Measurements from ENCODE around the gene DLGAP5. TPM values are rescaled to one million over a fixed set of nuclear protein-coding genes. Genes with fewer than 3 reads are reported as not detected.

Gene DLGAP5
- total and polyA plus RNA-seq, 2 of the 13 experiments (the other 11 are each of a cell fraction or from before 2014, with no cell fraction given): 7.7 to 55.8 TPM

DNA sequence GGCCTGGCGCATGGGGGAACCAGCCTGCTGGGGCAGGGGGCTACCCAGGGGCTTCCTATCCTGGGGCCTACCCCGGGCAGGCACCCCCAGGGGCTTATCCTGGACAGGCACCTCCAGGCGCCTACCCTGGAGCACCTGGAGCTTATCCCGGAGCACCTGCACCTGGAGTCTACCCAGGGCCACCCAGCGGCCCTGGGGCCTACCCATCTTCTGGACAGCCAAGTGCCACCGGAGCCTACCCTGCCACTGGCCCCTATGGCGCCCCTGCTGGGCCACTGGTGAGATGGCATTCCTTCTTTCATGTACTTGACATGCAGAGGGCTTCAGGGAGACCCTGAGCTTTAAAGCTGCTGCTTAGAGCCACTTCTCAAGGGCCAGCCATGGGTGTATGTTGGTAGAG, 53.3 kb downstream of the DLGAP5 start:
- TF ChIP-seq STAG1 (CRISPR knock-in tag; IDR thresholded peaks at IDR 0.05) (peak; percentile 15; the same call in 1 of the 2 replicates), RAD21 (CRISPR knock-in tag; IDR thresholded peaks at IDR 0.05) (0 out of 2 replicates have a peak, but pooled peaks have one; percentile 21), ZNF350 (CRISPR knock-in tag; IDR thresholded peaks at IDR 0.05; ENCODE audit: borderline replicate concordance, low read depth) (no peak)
- TF ChIP-seq, protein P1, sequence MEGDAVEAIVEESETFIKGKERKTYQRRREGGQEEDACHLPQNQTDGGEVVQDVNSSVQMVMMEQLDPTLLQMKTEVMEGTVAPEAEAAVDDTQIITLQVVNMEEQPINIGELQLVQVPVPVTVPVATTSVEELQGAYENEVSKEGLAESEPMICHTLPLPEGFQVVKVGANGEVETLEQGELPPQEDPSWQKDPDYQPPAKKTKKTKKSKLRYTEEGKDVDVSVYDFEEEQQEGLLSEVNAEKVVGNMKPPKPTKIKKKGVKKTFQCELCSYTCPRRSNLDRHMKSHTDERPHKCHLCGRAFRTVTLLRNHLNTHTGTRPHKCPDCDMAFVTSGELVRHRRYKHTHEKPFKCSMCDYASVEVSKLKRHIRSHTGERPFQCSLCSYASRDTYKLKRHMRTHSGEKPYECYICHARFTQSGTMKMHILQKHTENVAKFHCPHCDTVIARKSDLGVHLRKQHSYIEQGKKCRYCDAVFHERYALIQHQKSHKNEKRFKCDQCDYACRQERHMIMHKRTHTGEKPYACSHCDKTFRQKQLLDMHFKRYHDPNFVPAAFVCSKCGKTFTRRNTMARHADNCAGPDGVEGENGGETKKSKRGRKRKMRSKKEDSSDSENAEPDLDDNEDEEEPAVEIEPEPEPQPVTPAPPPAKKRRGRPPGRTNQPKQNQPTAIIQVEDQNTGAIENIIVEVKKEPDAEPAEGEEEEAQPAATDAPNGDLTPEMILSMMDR (CRISPR knock-in tag; IDR thresholded peaks at IDR 0.05): 0 out of 2 replicates have a peak, but pooled peaks have one; percentile 29
- DNase-seq (ENCODE audit: low spot score) (no peak), ATAC-seq (peak; percentile 78), FAIRE-seq (no peak)
- in situ Hi-C loops (cut with HindIII; ENCODE audit: extremely low pct_ligation_motif_present, low pct_unique_long_range_greater_than_20kb): no loop called here
- no peaks in the 10 kb centered on the region for H4K20me1 ChIP-seq (ENCODE audit: insufficient read depth, low read length)
- H3K9ac ChIP-seq (ENCODE audit: insufficient read depth, low read depth, low read length): no peak overlapping the region
- H3K79me2 ChIP-seq (ENCODE audit: insufficient read depth, low read length): peaks cover 3% of the 10 kb centered on the region
- BruUV-seq (replicated peaks): no TSS peak
- intact Hi-C loops (cut with micrococcal nuclease; ENCODE audit: unreplicated experiment): no loop called here
- no peaks in the 10 kb centered on the region for H3K27me3 ChIP-seq (ENCODE audit: control insufficient read depth in 1 of 2, insufficient read depth in 2 of 2, low read length in 2 of 2)
- H3K9me3 ChIP-seq (ENCODE audit: low read length): no peaks in the 10 kb centered on the region
- POLR2A ChIA-PET: interaction anchor here (1.5 kb wide), 1 partner anchor 35 kb away, joined by 4 read pairs; no protein-coding TSS in a partner anchor
- CTCF ChIA-PET (ENCODE audit: low intra/inter-chr PET ratio, low total read pairs): no interaction called here
- H3K4me2 ChIP-seq (ENCODE audit: low read depth, low read length): no peak overlapping the region
- H3K4me3 ChIP-seq (replicated peaks in 1 of 3; ENCODE audit: insufficient read depth in 1 of 3, low read depth in 2 of 3, low read length in 3 of 3): no peak overlapping the region
- H3K4me1 ChIP-seq (ENCODE audit: insufficient read depth, low read length): no peaks in the 10 kb centered on the region
- peaks cover 10 to 26% of the 10 kb centered on the region in 2 experiments; a peak in 4 of 5 replicates for H3K36me3 ChIP-seq (replicated peaks in 1 of 2; ENCODE audit: control insufficient read depth in 1 of 2, insufficient read depth in 2 of 2, low read length in 2 of 2)
- WGBS (ENCODE audit: low lambda C conversion rate): 79% methylated on average over 5 of the region's 7 CpGs
- H3K27ac ChIP-seq (ENCODE audit: extremely low read length, insufficient read depth, low read length): no peak overlapping the region
- H2AFZ ChIP-seq (ENCODE audit: low read length): no peak overlapping the region

DNA sequence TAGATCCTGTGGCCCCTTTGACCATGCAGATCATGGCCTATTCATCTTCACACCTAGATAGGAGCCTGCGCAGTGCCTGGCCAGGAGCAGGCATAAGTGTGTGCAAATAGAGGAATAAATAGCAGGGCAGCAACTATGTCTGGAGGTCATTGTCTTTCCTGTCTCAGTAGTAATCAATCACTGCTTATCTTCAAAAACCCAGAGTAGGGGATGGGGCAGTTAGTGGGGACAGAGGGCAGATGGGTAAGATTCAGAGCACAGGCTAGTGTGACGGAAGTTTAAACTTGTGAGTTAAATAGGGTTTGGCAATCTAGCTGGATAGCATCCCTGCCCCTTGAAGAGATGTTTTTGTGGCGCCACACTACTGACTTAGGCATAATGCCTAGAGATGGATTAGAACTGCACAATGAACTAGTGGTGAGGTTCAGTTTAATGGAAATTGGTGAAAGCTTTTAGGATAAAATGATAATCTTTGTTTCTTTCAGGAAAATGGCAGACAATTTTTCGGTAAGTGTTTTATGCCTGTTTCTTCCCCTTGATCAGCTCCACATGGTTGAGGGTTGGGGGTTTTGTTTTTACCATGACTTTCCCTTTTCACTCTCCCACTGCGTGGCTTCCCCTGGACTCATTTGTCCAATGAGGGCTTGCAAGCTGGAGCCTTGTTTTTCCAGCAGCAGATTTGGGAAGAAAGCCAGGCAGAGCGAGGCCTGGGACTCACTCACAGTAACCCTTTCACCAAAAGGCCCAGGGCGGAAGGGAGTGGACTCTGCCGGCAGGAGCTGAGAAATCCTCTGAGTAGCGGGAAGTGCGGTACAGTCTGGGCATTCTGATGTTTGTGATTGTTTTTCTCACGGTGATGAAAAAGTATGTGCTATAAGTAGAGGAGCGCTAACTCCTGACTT, 54.2 kb downstream of the DLGAP5 start:
- POLR2A ChIA-PET: interaction anchor here (1.5 kb wide), 1 partner anchor 34 kb away, joined by 4 read pairs; no protein-coding TSS in a partner anchor
- Histone ChIP-seq H3K9ac (ENCODE audit: insufficient read depth, low read depth, low read length) (no peak overlapping the region), H3K36me3 (replicated peaks in 1 of 2; ENCODE audit: control insufficient read depth in 1 of 2, insufficient read depth in 2 of 2, low read length in 2 of 2) (peaks cover 10 to 24% of the 10 kb centered on the region in 2 experiments; a peak in 4 of 5 replicates), H3K27me3 (ENCODE audit: control insufficient read depth in 1 of 2, insufficient read depth in 2 of 2, low read length in 2 of 2) (no peaks in the 10 kb centered on the region), H3K4me3 (replicated peaks in 1 of 3; ENCODE audit: insufficient read depth in 1 of 3, low read depth in 2 of 3, low read length in 3 of 3) (no peak overlapping the region), H2AFZ (ENCODE audit: low read length) (no peak overlapping the region), H3K4me2 (ENCODE audit: low read depth, low read length) (no peak overlapping the region), H3K79me2 (ENCODE audit: insufficient read depth, low read length) (peaks cover 3% of the 10 kb centered on the region), H3K9me3 (ENCODE audit: low read length) (no peaks in the 10 kb centered on the region), H3K27ac (ENCODE audit: extremely low read length, insufficient read depth, low read length) (no peak overlapping the region), H3K4me1 (ENCODE audit: insufficient read depth, low read length) (no peaks in the 10 kb centered on the region), H4K20me1 (ENCODE audit: insufficient read depth, low read length) (no peaks in the 10 kb centered on the region)
- ATAC-seq (no peak), FAIRE-seq (no peak), DNase-seq (ENCODE audit: low spot score) (no peak)
- 96% methylated on average over 12 of the region's 12 CpGs for WGBS (ENCODE audit: low lambda C conversion rate)
- BruUV-seq (replicated peaks): no TSS peak
- in situ Hi-C loops (cut with HindIII; ENCODE audit: extremely low pct_ligation_motif_present, low pct_unique_long_range_greater_than_20kb): no loop called here
- intact Hi-C loops (cut with micrococcal nuclease; ENCODE audit: unreplicated experiment): no loop called here
- CTCF ChIA-PET (ENCODE audit: low intra/inter-chr PET ratio, low total read pairs): no interaction called here
- TF ChIP-seq, protein P2, sequence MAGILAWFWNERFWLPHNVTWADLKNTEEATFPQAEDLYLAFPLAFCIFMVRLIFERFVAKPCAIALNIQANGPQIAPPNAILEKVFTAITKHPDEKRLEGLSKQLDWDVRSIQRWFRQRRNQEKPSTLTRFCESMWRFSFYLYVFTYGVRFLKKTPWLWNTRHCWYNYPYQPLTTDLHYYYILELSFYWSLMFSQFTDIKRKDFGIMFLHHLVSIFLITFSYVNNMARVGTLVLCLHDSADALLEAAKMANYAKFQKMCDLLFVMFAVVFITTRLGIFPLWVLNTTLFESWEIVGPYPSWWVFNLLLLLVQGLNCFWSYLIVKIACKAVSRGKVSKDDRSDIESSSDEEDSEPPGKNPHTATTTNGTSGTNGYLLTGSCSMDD (CRISPR knock-in tag; IDR thresholded peaks at IDR 0.05): no peak
- TF ChIP-seq ZNF354B (CRISPR knock-in tag; IDR thresholded peaks at IDR 0.05) (no peak), ZNF749 (CRISPR knock-in tag; IDR thresholded peaks at IDR 0.05; ENCODE audit: borderline replicate concordance) (no peak), ZSCAN9 (CRISPR knock-in tag; IDR thresholded peaks at IDR 0.05; ENCODE audit: borderline replicate concordance) (no peak)
- TF ChIP-seq, protein P3, sequence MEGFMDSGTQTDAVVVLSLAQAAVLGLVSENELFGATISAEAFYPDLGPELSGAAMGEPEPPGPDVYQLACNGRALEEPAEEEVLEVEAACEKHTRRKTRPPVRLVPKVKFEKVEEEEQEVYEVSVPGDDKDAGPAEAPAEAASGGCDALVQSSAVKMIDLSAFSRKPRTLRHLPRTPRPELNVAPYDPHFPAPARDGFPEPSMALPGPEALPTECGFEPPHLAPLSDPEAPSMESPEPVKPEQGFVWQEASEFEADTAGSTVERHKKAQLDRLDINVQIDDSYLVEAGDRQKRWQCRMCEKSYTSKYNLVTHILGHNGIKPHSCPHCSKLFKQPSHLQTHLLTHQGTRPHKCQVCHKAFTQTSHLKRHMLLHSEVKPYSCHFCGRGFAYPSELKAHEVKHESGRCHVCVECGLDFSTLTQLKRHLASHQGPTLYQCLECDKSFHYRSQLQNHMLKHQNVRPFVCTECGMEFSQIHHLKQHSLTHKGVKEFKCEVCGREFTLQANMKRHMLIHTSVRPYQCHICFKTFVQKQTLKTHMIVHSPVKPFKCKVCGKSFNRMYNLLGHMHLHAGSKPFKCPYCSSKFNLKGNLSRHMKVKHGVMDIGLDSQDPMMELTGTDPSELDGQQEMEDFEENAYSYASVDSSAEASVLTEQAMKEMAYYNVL (CRISPR knock-in tag; IDR thresholded peaks at IDR 0.05; ENCODE audit: borderline replicate concordance): no peak
- TF ChIP-seq, protein P4, sequence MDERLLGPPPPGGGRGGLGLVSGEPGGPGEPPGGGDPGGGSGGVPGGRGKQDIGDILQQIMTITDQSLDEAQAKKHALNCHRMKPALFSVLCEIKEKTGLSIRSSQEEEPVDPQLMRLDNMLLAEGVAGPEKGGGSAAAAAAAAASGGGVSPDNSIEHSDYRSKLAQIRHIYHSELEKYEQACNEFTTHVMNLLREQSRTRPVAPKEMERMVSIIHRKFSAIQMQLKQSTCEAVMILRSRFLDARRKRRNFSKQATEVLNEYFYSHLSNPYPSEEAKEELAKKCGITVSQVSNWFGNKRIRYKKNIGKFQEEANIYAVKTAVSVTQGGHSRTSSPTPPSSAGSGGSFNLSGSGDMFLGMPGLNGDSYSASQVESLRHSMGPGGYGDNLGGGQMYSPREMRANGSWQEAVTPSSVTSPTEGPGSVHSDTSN (CRISPR knock-in tag; IDR thresholded peaks at IDR 0.05): no peak
